Small intestine (tissue), 7 donors: ENCODE data around the gene LSM14B. TPM values are rescaled to one million over a fixed set of nuclear protein-coding genes. Genes with fewer than 3 reads are reported as not detected.

ENCODE experiments used
- DNase-seq, 2 donors: peaks; one replicate each; pipeline versions ENCODE4 v3.0.0 to v3.0.0-alpha.2; 2013
- FAIRE-seq: peaks from 2 replicates; lab custom pipeline; 2012; peaks lifted over from hg19 to GRCh38; lab: Jason Lieb, UNC
- H3K27ac ChIP-seq, 3 donors: one replicate each; pipeline ENCODE4 v1.5.1; 2013; ENCODE audit warnings: low read length in 2 of 3, mild to moderate bottlenecking in 2 of 3, control low read depth in 1 of 3, inconsistent platforms in 1 of 3, low read depth in 1 of 3, moderate library complexity in 1 of 3
- H3K27me3 ChIP-seq, 3 donors: one replicate each; pipeline ENCODE4 v1.6.1; 2013; ENCODE audit warnings: low read length in 3 of 3, inconsistent platforms in 1 of 3; ENCODE audit not compliant: control insufficient read depth in 3 of 3, insufficient read depth in 3 of 3
- H3K36me3 ChIP-seq, 3 donors: one replicate each; pipeline ENCODE4 v1.6.1; 2013; ENCODE audit warnings: low read length in 3 of 3, inconsistent platforms in 1 of 3, low read depth in 1 of 3, mild to moderate bottlenecking in 1 of 3, moderate library complexity in 1 of 3; ENCODE audit not compliant: control insufficient read depth in 3 of 3, insufficient read depth in 2 of 3
- H3K4me1 ChIP-seq, 3 donors: one replicate each; pipeline ENCODE4 v1.6.1; 2013; ENCODE audit warnings: low read length in 2 of 3, inconsistent platforms in 1 of 3, low read depth in 1 of 3, mild to moderate bottlenecking in 1 of 3, moderate library complexity in 1 of 3; ENCODE audit not compliant: control insufficient read depth in 3 of 3, insufficient read depth in 2 of 3
- H3K4me3 ChIP-seq, 3 donors: one replicate each; pipeline ENCODE4 v1.5.1; 2013; ENCODE audit warnings: low read length in 3 of 3, control low read depth in 1 of 3, inconsistent platforms in 1 of 3, low read depth in 1 of 3, mild to moderate bottlenecking in 1 of 3, moderate library complexity in 1 of 3
- H3K9me3 ChIP-seq, 2 donors: one replicate each; pipeline ENCODE4 v1.6.1; 2013; ENCODE audit warnings: low read depth in 1 of 2, low read length in 1 of 2; ENCODE audit not compliant: control insufficient read depth in 2 of 2, insufficient read depth in 1 of 2
- WGBS, 3 donors: extraction: QIAGEN DNeasy Blood & Tissue Kit; methylation state at CpG; one replicate each; pipeline ENCODE4 v1.1.7; 2013; 5-methylcytosine and 5-hydroxymethylcytosine counted together
- polyA plus RNA-seq, 4 donors: library from polyadenylated mRNA; stranded (reverse) in 3 of 4; unstranded in 1 of 4; fragments of 200-250 nt in 3 of 4; fragments of 120-200 nt in 1 of 4; gene quantifications; one replicate each; pipeline versions ENCODE4 v1.2.1 to v1.2.3, GENCODE V29; 2013
- donor health status: healthy with polysubstance abuse.
- donor health status: control.
- donor health status: control.
- donor health status: Bipolar disorder and iron deficiency.
- donor health status: healthy.

LSM14B gene
- polyA plus RNA-seq, 4 donors: 11.9 to 47.0 (median 18.2) TPM

DNA sequence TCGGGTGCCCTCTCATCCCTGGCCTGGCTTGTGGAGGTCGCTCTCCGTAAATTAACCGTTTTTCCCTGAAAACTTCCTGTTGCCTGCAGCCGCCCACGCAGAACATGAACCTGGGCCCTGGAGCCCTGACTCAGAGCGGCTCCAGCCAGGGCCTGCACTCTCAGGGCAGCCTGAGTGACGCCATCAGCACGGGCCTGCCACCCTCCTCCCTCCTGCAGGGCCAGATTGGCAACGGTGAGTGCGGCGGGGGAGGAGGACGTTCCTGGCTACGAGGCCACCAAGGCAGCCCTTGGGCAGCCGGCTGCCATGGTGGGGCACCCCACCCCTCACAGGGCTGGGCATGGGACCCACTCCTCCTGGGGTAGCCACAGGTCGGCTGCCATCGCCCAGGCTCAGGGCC, 39.1 kb downstream of the LSM14B start:
- Histone ChIP-seq H3K9me3 (no peaks in the 10 kb centered on the region), H3K36me3 (peaks cover 0 to 73% (median 19%) of the 10 kb centered on the region in 3 donors), H3K4me3 (no peak overlapping the region), H3K27me3 (no peaks in the 10 kb centered on the region), H3K4me1 (peaks cover 0 to 4% (median 0%) of the 10 kb centered on the region in 3 donors), H3K27ac (no peak overlapping the region)
- 87 to 96% (median 91%) methylated on average over 17 of the region's 17 CpGs for WGBS, 3 donors
- DNase-seq: no peak
- FAIRE-seq: no peak

DNA sequence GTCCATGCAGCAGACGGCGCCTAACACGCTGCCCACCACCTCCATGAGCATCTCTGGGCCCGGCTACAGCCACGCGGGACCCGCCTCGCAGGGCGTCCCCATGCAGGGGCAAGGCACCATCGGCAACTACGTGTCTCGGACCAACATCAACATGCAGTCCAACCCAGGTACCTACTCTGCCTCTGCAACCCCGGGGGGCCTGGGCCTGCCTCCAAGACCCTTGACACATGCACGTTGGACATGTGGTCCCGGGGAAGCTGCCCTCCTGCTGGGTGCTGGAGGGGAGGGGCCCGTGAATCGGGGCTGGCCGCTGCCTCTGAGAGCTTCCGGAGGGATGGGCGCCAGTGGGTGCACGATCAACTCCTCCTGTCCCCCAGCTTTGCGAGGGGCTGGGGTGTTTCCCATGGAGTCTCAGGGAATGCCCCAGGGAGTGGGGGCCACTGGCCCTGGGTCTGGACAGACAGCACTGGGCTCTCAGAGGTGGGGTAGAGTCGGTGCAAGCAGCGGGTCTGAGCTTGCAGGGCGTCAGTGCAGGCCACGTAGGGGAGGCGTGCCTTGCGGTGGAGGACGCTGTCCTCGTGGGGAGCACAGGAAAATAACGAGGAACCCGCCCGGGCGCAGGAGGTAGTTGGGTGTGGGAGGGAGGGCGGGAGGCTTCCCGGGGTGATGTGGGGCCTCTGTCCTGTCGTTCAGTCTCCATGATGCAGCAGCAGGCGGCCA, 40.6 kb downstream of the LSM14B start:
- Histone ChIP-seq H3K4me1 (no peaks in the 10 kb centered on the region), H3K27ac (no peak overlapping the region), H3K36me3 (peaks cover 0 to 75% (median 19%) of the 10 kb centered on the region in 3 donors), H3K4me3 (no peak overlapping the region), H3K9me3 (no peaks in the 10 kb centered on the region), H3K27me3 (no peaks in the 10 kb centered on the region)
- 93 to 96% (median 95%) methylated on average over 38 of the region's 38 CpGs for WGBS, 3 donors
- FAIRE-seq: no peak
- no peak for DNase-seq

DNA sequence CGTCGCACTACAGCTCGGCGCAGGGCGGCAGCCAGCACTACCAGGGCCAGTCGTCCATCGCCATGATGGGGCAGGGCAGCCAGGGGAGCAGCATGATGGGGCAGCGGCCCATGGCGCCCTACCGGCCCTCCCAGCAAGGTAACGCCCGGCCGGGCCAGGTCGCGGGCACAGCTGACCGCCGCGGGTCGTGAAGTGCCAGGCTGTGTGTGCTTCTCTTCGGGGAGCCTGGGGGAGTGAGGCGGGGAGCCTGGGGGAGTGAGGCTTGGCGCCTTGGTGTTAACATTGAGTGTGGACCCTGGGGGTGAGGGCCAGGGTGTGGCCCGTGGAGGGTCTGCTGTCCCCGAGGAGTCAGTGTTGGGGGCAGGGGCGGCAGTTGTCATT, 41.2 kb downstream of the LSM14B start:
- Histone ChIP-seq H3K4me1 (no peaks in the 10 kb centered on the region), H3K4me3 (no peak overlapping the region), H3K36me3 (peaks cover 0 to 79% (median 19%) of the 10 kb centered on the region in 3 donors), H3K27ac (no peak overlapping the region), H3K27me3 (no peaks in the 10 kb centered on the region), H3K9me3 (no peaks in the 10 kb centered on the region)
- 93 to 97% (median 97%) methylated on average over 22 to 25 of the region's 25 CpGs for WGBS, 3 donors
- FAIRE-seq (no peak), DNase-seq (no peak)

DNA sequence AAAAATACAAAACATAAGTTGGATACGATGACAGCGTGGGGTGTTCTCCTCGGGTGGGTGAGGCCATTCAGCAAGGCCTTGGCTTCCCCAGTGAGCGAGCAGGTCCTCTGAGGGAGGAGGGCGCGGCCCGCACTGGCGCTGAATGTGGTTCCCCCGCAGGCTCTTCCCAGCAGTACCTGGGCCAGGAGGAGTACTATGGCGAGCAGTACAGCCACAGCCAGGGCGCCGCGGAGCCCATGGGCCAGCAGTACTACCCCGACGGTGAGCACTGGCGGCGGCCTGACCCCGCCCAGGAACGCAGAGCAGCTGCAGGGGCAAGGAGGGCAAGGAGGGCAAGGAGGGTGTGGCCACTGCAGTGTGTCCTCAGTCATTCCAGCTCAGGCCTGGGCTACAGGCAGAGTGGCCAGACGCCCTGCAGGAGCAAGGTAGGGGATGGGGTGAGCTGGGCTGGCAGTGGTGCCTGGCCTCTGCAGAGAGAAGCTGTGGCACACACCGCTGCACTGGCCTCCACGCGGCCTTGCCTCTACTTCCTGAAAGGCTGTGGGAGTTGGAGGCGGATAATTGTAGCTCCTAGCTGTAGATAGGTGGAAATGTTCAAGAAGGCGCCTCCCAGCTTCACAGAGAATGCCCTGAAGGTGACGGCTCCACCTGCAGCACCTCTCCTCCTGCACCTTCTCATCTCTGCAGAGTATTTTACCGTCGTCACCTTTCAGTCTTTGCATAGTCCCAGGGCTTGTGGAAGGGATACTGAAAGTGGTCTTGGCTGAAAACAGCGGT, 41.9 kb downstream of the LSM14B start:
- H3K4me1 ChIP-seq: no peaks in the 10 kb centered on the region
- H3K27ac ChIP-seq: no peak overlapping the region
- no peak overlapping the region for H3K4me3 ChIP-seq
- FAIRE-seq: no peak
- no peak for DNase-seq
- H3K36me3 ChIP-seq: peaks cover 0 to 79% (median 17%) of the 10 kb centered on the region in 3 donors
- no peaks in the 10 kb centered on the region for H3K27me3 ChIP-seq
- no peaks in the 10 kb centered on the region for H3K9me3 ChIP-seq
- WGBS, 3 donors: 88 to 93% (median 89%) methylated on average over 24 to 29 of the region's 29 CpGs

DNA sequence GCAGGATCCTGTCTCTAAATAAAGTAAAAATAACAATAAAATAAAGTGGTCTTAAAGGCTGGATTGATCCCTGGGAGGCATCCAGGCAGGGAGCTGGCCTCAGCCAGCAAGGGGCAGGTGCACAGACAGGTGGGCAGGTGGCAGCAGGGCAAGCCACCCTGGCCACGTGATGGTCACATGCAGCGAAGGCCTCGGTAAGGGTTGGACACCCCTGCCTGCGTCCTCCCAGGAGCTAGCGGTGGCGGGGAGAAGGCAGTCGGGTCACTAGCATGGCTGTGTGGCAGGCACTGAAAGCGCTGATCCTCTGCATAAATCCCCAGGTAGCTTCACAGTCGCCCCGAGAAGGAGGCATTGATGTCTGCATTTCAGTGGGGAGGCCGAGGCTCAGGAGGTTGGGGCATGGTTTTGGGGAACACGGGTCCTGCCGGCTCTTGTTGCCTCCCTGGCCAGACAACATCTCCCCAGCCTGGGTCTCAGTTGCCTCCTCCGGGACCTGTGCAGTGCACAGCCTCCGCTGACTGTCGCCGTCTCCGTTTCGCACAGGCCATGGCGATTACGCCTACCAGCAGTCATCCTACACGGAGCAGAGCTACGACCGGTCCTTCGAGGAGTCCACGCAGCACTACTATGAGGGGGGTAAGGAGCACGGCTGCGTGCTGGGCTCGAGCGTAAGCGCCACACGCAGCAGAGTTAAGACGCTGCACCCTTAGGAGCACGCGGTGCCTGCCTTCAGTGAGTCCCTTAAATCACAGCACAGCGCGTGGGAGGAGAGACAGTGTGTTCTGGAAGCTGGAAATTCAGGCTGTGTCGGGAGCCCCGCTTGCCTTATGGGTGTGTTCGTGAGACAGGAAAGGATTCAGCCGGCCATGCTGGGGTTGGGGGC, 42.8 kb downstream of the LSM14B start:
- no peak overlapping the region for H3K27ac ChIP-seq
- WGBS, 3 donors: 95 to 98% (median 96%) methylated on average over 39 to 41 of the region's 41 CpGs
- no peak for DNase-seq
- H3K27me3 ChIP-seq: no peaks in the 10 kb centered on the region
- H3K4me3 ChIP-seq: no peak overlapping the region
- no peaks in the 10 kb centered on the region for H3K9me3 ChIP-seq
- H3K4me1 ChIP-seq: no peaks in the 10 kb centered on the region
- no peak for FAIRE-seq
- peaks cover 0 to 79% (median 17%) of the 10 kb centered on the region in 3 donors for H3K36me3 ChIP-seq

DNA sequence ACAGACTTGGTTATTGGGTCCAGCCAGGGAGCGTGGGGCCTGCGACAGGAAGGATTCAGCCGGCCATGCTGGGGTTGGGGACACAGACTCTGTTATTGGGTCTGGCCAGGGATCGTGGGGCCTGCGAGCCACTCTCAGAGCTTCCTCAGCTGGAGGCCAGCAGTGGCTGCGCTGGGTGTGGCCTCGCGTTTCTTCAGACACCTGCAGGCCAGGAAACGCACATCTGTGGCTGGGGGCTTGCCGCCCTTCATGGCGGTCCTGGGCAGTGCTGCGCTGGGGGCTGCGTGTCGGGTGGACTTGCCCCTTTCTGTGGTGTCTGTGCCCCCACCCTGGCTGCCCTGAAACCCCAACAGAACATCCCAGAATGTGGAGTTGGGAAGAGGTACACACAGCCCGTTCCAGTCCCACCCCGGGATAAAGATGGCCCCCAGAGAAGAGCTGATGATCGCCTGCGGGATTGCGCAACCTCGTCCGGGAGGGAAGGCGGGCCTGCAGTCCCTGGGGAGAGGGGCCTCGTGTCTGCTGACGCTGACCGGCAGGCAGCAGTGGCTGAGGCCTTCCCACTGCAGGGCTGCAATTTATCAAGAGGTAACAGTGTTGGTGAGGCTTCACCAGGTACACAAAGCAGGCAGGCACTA, 43.6 kb downstream of the LSM14B start:
- no peaks in the 10 kb centered on the region for H3K4me1 ChIP-seq
- FAIRE-seq (no peak), DNase-seq (no peak)
- H3K36me3 ChIP-seq: peaks cover 0 to 77% (median 17%) of the 10 kb centered on the region in 3 donors
- 88 to 93% (median 91%) methylated on average over 25 of the region's 25 CpGs for WGBS, 3 donors
- no peaks in the 10 kb centered on the region for H3K9me3 ChIP-seq
- H3K4me3 ChIP-seq: no peak overlapping the region
- no peak overlapping the region for H3K27ac ChIP-seq
- no peaks in the 10 kb centered on the region for H3K27me3 ChIP-seq

- WGBS, 3 donors: 85 to 93% (median 89%) methylated on average over 6 of the region's 6 CpGs
- no peaks in the 10 kb centered on the region for H3K27me3 ChIP-seq
- no peak overlapping the region for H3K27ac ChIP-seq
- no peaks in the 10 kb centered on the region for H3K9me3 ChIP-seq
- no peak overlapping the region for H3K4me3 ChIP-seq
- FAIRE-seq: no peak
- no peak for DNase-seq
- H3K4me1 ChIP-seq: no peaks in the 10 kb centered on the region
- H3K36me3 ChIP-seq: peaks cover 0 to 69% (median 17%) of the 10 kb centered on the region in 3 donors
These were observed 45.2 kb downstream of the LSM14B start for GRCh38 chr20:62167474-62167873.
